Cerebellar nuclear complex (tissue), 1 donor: ENCODE data around the gene C4BPB.

Experiments used
- DNase-seq, 2 experiments: peaks; one replicate each; lab custom pipeline; 2025; lab: John Stamatoyannopoulos, UW

C4BPB gene

DNA sequence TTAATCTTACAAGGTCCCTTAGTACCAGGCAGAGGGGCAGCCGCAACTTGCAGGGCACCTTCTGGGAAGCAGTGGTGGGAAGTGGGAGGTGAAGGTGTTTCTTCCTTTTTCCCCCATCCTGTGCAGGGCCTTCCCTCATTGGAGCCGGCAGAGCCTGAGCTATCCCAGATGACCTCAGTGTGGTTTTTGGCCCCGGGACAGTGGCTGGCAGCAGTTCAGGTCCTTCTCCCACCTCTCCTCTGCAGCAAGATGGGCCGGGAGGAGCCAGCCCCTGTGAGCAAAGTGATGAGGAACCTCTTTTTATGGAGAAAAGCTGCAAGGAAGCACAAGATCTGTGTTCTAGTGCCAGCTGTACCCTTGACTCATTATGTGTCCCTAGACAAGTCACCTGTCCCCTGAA lies 28.8 kb upstream of the C4BPB start:
- no peak for DNase-seq

DNA sequence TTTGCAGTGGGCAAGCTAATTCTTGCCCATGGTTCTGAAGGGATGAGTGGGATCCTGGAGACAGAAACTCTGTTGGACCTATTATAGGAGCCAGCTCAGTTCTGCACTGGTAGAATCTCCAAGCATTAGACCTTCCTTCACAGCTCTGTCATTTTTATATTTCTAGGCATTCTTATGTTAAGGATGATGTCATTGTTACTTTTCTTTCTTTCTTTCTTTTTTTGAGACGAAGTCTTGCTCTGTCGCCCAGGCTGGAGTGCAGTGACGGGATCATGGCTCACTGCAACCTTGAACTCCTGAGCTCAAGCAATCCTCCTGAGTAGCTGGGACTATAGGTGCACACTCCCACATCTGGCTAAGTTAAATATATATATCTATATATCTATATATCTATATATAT lies 28.1 kb upstream of the C4BPB start:
- no peak for DNase-seq

DNA sequence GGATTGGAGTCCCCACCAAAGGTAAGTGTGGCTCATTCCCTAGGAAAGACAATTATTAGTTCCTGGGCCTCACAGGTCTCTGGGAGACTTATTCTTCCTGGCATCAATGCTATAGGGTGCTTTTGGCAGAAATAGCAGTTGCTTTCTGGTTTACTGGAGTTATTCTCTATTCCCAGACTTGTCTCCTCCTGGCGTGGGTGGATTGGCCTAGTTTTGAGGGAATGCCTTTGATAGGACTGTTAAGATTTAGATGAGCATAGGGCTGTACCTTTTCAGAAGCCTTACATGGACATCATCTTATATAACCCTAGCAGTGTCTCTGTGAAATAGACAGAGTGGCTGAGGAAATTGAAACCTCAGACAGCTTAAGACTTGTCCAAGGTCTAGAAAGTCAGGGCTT lies 26.6 kb upstream of the C4BPB start:
- no peak for DNase-seq

DNA sequence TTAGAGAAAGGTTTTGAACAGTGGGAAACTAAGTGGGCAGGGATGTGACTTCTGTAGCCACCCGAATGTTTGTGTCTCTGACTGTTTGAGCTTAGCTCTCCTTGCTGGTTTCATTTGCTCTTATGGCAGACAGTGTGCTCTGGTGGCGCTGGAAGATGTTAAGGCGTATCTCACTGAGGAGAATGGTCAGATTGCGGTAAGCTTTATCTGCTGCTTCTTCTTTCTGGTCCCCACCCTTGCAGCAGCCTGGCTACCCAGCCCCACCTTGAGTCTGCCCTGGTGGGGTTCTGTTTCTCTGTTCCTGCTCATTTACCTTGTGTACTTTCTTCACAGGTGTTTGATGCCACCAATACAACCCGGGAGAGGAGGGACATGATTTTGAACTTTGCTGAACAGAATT lies 25.6 kb upstream of the C4BPB start:
- DNase-seq = no peak

DNA sequence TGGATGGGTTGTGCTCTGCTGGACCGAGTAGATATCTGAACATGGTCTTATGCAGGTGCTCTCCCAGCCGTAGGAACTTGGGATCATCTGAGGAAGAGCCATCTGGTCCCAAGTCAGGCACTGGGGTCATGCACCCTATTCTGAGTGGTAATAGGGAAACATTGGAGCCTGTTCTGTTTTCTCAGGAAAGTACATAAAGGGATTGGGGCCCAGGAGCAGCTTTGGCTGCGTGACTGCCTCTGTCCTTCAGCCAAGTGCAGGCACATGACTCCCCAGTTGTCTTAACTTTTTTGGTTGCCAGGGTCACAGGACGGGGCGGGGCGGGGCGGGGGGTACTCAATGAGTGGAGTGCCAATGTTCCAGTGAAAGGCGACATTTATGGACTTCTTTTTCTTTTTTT lies 24.1 kb upstream of the C4BPB start:
- DNase-seq = no peak

DNA sequence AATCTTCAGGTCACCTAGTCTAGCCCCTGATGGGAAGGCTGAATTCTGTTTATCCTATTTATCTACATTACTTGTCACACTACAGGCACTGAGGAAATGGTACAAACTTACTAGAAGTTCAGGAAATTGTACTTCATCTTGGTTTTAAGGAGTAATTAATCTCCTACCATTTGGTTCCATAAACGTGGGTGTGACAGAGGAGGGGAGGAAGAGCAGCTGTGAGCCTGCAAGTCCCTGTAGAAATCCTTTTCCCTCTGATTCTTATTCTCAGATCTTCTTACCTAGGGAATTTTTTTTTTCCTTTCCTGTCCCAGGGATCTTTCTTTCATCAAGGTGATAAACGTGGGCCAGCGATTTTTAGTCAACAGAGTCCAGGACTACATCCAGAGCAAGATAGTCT lies 21.5 kb upstream of the C4BPB start:
- DNase-seq = no peak

DNA sequence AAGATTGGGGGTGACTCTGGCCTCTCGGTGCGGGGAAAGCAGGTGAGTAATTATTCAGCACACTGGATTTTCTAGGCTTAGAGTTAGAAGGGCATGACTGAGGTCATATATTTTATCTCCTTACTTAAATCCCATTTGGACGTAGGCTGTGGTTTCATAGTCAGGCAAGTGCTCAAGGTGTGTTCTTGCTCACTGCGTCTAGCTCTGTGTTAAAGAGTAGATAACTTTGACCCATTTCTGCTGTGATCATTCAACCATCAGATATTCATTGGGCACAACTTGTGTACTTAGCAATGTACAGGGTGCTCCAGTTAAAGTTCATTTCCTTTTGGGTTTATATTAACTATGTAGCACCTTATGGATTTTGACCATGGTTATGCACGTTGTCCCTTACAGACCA lies 21.0 kb upstream of the C4BPB start:
- DNase-seq = no peak

DNA sequence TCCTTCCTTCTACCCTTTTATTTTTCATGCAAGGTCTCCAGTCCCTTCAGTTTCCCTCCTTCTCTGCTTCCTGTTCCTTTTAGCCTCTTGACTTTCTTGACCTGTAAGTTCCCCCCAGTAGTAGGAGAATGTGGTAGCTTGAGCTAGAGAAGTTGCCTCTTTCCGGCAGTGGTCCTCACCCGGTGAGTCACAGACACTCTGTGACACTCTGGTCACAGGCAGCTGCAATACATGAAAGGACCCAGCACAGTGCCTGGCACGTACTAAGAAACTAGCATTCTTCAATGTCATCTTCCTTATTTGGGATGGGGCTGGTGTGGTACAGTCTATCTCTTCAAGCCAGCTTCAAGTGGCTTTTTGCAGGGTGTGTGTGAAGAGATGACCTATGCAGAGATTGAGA lies 19.6 kb upstream of the C4BPB start:
- DNase-seq = no peak

DNA sequence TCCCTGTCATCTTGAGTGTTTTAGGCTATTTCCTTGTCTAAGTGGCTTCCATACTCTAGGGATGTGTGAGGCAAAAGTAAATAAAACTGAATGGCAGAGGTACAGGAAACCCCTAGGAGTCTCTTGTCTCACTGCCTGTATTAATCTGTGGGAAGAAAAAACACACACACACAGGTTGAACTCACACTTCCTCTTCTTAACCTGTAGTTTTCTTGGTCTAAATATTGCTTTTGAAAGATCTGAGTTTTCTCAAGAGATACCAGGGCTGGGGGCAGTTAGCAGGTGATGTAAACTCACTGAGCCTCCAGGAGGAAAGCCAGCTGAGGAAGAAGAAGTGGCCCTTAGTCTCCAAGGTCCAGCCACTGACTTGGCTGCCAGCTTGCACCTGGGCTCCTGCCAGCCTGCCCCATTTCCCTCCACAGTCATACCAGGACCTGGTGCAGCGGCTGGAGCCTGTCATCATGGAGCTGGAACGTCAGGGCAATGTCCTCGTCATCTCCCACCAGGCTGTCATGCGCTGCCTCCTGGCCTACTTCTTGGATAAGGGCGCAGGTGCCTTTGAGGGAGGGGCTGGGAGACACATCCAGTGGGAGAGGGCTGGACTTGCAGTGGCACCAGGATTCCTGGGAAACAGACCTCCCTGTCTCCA lies 18.7 kb upstream of the C4BPB start:
- DNase-seq = no peak

DNA sequence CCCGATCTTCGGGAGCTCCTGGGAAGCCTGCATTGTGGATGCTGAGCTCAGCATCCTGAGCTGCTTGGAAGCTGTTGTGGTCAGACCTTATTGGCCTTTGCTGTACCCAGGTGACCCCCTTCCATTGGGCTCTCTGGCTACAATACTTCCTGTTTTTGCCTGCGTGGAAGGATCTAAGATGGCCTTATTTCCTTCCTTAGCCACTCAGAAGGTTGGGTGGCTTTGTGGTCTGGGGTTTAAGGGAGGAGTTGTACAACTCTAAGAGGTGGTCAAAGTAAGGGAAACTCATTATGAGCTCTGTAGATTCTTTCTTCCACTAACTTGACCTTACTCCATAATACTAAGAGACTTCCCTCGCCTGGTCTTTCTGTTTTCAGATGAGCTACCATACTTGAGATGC lies 17.8 kb upstream of the C4BPB start:
- DNase-seq = no peak

DNA sequence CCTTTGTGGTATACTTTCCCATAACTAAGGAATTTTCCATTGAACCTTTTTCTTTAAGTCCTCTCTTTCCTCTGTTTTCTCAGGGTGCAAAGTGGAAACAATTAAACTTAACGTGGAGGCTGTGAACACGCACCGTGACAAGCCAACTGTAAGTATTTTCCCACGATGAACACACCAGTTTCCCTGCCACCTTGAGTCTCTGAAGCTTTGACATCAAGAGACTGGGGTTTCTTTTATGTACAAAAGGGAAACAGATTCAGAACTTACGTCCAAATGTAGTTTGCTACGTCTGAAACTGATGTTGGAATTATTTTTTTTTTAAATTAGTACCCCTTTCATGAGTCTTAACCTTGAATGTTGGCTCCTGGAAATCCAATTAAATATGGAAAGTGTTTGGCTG lies 17.2 kb upstream of the C4BPB start:
- no peak for DNase-seq

DNA sequence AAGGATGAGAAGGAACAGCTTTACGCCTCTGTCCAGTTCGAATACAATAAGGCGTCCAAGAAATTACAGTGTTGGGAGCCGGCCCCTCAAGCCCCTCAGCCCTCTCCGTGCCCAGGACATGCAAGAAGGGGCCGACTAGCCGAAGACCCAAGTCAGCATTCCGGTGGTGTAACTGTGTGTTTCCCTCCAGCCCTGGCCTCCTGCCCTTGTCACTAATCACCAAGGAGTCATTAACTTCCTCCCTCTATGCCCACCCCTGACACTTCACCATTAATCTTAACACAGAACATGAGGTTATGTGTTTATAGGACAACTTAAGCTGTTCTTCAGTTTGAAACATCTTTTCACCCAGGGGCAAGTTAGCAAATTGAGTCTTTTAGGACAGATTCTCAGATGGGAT lies 16.4 kb upstream of the C4BPB start:
- DNase-seq = no peak

DNA sequence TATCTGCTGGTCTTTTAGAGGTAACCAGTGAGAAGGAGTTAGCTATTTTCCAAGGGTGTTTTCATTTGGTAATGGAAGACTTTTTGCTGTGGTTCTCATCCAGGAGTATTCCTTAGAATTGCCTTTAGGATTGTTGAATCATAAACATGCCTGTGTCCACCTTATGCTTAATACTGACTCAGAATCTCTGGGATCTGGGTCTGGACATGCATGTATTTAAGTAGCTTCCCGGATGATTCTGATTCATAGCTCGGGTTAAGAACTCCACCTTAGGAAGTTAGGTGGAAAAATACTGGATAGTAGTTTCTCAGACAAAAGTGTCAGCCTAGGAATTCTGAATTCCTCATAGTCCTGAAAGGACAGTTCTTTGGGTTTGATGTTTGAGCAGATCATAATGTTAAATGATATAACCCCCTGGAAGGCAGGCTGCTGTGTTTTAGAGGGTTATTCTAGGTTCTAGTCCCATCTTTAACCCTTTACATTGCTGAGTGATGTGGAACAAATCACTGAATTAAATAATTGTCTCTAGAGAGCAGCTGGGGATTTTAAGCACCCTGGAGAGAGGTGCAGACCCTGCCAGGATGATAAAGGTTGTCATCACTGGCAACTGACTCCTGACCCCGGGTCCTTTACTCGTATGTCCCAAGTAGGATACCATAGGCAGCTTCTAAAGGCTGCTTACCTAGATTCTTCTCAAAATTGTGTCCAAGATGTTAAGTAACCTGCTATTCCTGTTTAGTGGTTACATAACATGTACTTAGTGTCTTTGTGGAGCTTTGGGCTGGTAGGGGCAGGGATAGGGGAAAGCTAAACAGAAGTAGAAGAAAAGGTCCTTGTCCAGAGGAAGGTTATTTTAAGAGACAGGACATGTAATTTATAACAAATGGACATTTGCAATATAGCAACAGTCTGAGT lies 14.5 kb upstream of the C4BPB start:
- no peak for DNase-seq

DNA sequence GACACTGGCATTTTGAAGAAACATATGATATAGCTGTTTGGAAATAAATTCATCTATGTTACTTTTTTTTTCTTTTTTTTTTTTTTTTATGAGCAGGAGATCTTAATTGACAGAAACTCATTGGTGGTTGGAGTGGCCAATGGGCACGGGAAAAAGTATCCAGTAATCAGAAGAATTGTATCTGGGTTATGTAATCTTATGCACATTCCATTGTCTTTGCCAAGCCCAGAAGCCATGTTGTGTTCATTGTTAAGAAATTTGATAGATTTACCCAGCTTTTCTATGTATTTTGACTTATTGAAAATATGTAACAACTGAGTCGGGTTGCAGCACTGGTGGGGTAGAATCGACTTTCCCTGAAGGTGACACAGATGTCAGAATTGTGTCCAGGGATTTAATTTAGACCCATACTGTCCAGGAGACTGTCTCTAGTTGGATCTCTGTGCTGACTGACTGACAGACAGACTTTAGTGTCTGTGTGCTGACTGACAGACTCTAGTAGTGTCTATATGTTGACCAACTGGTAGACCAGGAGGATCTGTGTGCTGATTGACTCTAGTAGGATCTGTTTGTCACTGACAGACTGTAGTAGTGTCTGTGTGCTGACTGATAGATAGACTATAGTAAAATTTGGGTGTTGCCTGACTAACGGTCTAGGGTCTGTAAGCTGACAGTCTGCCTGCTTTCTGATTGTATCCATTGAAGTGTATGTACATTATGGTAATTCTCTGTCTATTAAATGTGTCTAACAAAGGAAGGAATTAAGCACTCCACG lies 12.3 kb upstream of the C4BPB start:
- DNase-seq = no peak

DNA sequence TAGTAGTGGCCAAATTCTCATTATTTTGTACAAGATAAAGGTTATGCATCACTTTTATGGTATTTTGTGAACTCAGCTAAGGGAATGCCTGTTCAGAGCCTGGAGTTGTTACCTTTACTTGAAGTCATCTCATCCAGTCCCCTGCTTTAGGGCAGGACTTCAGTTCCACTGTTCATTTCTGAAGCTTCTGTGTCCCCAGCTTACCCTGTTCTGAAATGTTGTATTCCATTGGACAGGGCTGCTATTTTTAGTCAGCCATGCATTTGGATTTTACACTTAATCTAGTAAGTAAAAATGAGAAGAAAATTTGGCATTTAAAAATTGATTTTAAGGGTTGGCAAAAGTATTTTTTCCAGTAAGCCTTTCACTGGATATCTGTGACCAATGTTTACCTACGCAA lies 11.6 kb upstream of the C4BPB start:
- DNase-seq = no peak

DNA sequence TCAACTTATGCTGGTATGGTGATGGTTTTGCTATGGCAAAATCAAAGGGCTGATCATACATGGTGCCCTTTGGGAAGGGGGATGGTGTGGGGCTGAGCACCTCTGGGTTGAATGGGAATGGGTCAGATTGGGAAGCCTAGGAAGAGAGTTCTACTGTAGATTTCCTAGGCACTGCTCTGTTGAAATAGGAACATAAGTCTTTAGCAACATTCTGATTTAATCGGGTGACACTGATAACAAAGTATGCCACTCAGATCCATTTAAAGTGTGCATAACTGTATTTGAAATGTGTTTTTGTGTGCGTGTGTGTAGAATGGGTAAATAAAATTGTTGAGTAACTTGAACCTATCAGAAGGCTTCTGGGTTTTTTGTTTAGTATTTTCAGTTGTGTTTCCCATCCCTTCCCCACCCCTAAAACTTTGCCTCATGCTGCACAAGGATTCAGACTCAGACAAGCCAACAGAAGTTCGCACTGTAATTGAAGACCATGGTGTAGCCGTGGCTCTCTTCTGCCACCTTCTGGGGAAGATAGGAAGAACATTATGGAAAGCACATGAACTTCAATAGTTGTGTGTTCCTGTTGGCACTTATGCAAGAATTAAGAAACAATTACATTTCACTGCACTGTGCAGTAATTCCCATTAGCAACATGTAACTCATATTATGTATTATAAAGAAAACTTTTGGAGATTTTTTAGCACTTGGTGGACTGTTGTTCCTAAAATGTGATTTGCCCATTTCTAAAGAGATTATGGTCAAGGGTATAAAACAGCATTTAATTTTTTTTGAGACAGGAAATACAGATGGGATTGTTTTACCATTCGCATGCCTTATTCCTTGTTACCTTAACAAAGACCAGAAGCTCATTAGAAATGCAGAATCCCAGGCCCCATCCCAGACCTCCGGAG lies 10.9 kb upstream of the C4BPB start:
- DNase-seq = peak in 1 of 2 experiments; percentile 47

DNA sequence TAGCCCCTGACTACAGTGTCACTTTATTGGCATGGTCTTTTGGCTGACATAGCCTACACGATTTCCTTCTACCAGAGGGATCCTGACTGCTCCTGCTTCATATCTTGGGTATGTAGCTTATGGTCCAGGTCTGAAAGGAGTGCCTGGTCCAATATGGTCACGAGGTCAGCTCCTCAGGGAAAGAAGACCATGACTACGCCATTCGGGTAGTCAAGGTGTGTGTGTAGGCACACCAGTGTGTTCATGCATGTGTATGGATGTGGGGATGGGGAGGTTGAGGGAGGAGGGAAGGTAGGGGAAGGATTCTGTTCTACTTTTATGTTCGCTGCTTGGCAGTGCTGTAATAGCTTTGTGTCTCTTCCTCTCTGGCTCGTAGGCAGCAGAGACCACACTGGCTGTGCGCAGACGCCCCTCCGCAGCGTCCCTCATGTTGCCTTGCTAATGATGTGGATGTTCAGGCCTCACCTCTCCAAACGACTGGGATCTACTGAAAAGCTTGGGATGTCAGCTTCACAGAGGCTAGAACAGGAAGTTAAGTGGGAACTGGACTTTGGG lies 10.0 kb upstream of the C4BPB start:
- no peak for DNase-seq

DNA sequence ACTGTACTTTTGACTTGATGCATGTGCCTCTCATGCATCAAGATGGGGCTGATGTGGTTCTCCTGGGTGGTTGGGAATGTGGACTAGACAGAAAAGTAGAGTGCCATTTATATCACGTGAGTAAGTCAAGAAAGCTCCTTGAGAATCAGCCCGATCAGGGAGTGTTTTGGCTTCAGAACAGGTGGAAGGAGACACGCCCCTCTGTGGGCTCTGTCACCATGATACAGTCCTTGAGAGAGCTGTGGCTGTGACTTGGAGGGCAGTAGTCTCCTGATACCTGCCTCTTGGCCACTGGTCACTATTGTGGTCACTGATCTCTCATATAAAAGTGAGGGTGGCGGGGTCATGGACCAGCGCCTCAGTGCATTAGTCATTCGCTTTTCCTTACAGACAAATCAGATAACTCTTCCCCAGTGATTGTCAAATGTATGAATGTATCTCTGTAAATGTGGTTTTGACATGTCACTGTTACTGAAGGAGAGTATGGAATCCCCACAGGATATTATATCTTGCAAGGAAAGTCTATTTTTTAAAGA lies 8.9 kb upstream of the C4BPB start:
- no peak for DNase-seq

DNA sequence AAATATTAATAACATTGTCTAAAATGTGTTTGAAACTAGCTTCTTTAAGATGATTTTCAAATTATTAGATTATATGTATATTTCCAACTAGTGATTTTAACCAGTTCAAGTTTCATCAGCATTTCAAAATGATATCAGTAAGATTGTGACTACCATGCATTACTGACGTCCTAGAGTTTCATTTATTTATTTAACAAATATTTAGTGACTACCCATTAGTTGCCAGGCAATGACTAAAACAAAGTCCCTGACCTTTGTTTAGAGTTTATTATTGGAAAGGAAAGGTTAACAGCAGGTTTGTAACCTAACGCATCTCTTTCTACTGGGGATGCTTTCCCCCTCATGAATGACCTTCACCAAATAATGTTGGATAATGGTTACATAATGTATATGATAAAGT lies 7.6 kb upstream of the C4BPB start:
- DNase-seq = no peak

DNA sequence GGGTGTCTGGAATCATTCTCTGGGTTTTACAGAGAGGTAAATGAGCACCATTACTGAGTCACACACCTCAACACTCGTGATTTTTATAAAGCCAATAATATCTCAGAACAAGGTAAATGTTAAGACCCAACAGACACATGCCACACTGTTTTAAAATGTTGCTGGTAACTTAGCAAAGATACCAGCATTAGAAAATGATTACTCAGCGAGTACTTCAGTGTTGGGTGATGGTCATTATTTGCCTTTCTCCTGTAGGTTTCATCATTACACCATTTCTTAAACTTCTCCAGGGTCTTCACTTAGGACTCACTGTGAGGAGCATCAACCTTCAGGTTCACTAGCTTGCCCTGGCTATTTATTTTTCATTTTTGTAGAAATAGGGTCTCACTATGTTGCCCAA lies 6.9 kb upstream of the C4BPB start:
- no peak for DNase-seq

DNA sequence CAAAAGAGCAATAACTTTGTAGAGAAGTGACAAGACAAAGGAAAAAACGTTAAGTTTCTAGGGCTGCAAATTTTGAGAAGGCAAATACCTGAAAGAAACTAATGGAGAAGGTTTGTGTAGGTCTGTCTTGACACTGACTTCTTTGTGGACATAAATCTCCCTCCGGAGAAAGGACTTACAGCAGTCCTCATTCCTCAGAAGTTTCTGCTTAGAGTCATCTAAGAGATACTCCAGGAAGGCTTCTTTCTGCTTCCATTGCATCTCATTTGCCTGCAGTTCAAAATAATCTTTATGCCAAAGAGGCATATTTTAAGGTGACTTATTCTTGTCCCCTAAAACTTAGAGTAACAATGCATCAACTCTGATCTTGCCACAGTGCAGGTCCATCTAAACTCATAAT lies 4.4 kb upstream of the C4BPB start:
- no peak for DNase-seq
